PC-9 (cell line): ENCODE measurements around the gene ZNF628. TPM values are rescaled to one million over a fixed set of nuclear protein-coding genes. Genes with fewer than 3 reads are reported as not detected.

ENCODE experiments used
- BruUV-seq: library from RNA; stranded (reverse); fragments of 400-500 nt; replicated peaks from 2 replicates; lab custom pipeline; 2021; lab: Mats Ljungman, UMichigan
- CTCF ChIA-PET: fragments of 300-600 bp; sonication (Branson Sonifier 250); formaldehyde crosslinking; loops from one replicate; lab custom pipeline; 2022; ENCODE audit warnings: antibody characterized with exemption; lab: Charles Lee
- POLR2A ChIA-PET: fragments of 300-600 bp; sonication (Branson Sonifier 250); formaldehyde crosslinking; loops from one replicate; lab custom pipeline; 2022; ENCODE audit warnings: antibody characterized with exemption; ENCODE audit not compliant: unreplicated experiment; lab: Charles Lee
- DNase-seq, 2 experiments: peaks; one replicate each; pipeline versions ENCODE4 v3.0.0 to v3.0.0-alpha.2; 2015 to 2022; ENCODE audit warnings: mixed read lengths in 1 of 2
- H2AFZ ChIP-seq: fragments of 200-600 bp; sonication (generic); 2 replicates; pipeline ENCODE4 v1.8.1; 2017; ENCODE audit warnings: antibody characterized with exemption
- H3F3A ChIP-seq: fragments of 200-600 bp; sonication (generic); 2 replicates; pipeline ENCODE4 v1.8.1; 2017; ENCODE audit warnings: antibody characterized with exemption, mild to moderate bottlenecking, low read depth; ENCODE audit not compliant: insufficient read depth
- H3K27ac ChIP-seq: fragments of 200-600 bp; sonication (generic); 2 replicates; pipeline ENCODE4 v1.6.1; 2016; ENCODE audit warnings: mixed run types
- H3K27me3 ChIP-seq: fragments of 200-600 bp; sonication (generic); 2 replicates; pipeline ENCODE4 v1.6.1; 2016; ENCODE audit warnings: low read depth, mixed run types; ENCODE audit not compliant: insufficient read depth
- H3K36me3 ChIP-seq: fragments of 200-600 bp; sonication (generic); 2 replicates; pipeline ENCODE4 v1.6.1; 2016; ENCODE audit warnings: low read depth, mixed run types
- H3K4me1 ChIP-seq: fragments of 200-600 bp; sonication (generic); replicated peaks from 2 replicates; pipeline ENCODE4 v1.6.1; 2016; ENCODE audit warnings: mixed run types; ENCODE audit not compliant: insufficient read depth
- H3K4me2 ChIP-seq: fragments of 200-600 bp; sonication (generic); 2 replicates; pipeline ENCODE4 v1.6.1; 2017; ENCODE audit warnings: mixed run types
- H3K4me3 ChIP-seq: fragments of 200-600 bp; sonication (generic); 2 replicates; pipeline ENCODE4 v1.6.1; 2016; ENCODE audit warnings: mixed run types
- H3K79me2 ChIP-seq: fragments of 200-600 bp; sonication (generic); 2 replicates; pipeline ENCODE4 v1.6.1; 2017; ENCODE audit warnings: low read depth, mixed run types
- H3K9me2 ChIP-seq: fragments of 200-600 bp; sonication (generic); 2 replicates; pipeline ENCODE4 v1.8.1; 2017; ENCODE audit warnings: mild to moderate bottlenecking; ENCODE audit not compliant: insufficient read depth
- H3K9me3 ChIP-seq: fragments of 200-600 bp; sonication (generic); 2 replicates; pipeline ENCODE4 v1.8.1; 2016; ENCODE audit warnings: low read depth; ENCODE audit not compliant: insufficient read depth
- H4K20me1 ChIP-seq: fragments of 200-600 bp; sonication (generic); 2 replicates; pipeline ENCODE4 v1.8.1; 2017; ENCODE audit not compliant: insufficient read depth
- CTCF ChIP-seq: fragments of 200-600 bp; sonication (generic); conservative IDR thresholded peaks from 2 replicates; pipeline ENCODE4 v1.6.1; 2017; ENCODE audit warnings: mixed run types, antibody characterized with exemption, mild to moderate bottlenecking, moderate library complexity
- EZH2 ChIP-seq: fragments of 200-600 bp; sonication (generic); IDR thresholded peaks from 2 replicates; pipeline ENCODE4 v1.8.0; 2017; ENCODE audit warnings: antibody characterized with exemption, low read depth
- intact Hi-C: fragments of 100-400 bp; cut with micrococcal nuclease; formaldehyde crosslinking; loops from one replicate; pipeline ENCODE4 v1.10.0; 2022; ENCODE audit not compliant: unreplicated experiment
- total RNA-seq: library from RNA; stranded (reverse); gene quantifications from 2 replicates; pipeline ENCODE4 v1.2.3, GENCODE V29; 2021

Gene ZNF628
- total RNA-seq, 1 experiment from 2014 or later: 19.3 TPM

GRCh38 chr19:55452749-55453346 is 23.6 kb upstream of the ZNF628 start:
- Histone ChIP-seq H3K79me2 (no peaks in the 10 kb centered on the region), H3K4me2 (no peak overlapping the region), H3K4me1 (no peaks in the 10 kb centered on the region), H3F3A (peaks cover 17% of the 10 kb centered on the region; the same call in 1 of the 2 replicates), H3K9me2 (no peaks in the 10 kb centered on the region), H4K20me1 (peaks cover 15% of the 10 kb centered on the region), H3K27ac (no peak overlapping the region), H3K9me3 (no peaks in the 10 kb centered on the region; the same call in 1 of the 2 replicates), H3K4me3 (no peak overlapping the region), H2AFZ (no peak overlapping the region), H3K36me3 (no peaks in the 10 kb centered on the region), H3K27me3 (no peaks in the 10 kb centered on the region)
- CTCF ChIA-PET: interaction anchor here (0.5 kb wide), 1 partner anchor 280 kb away, joined by 15 read pairs; no protein-coding TSS in a partner anchor
- POLR2A ChIA-PET: interaction anchor here (0.7 kb wide), 1 partner anchor 263 kb away, joined by 8 read pairs; no protein-coding TSS in a partner anchor
- intact Hi-C loops: no loop called here
- BruUV-seq: no TSS peak
- peak in 1 of 2 experiments; percentile 61 for DNase-seq
- peak; percentile 38; the same call in 1 of the 2 replicates for TF ChIP-seq CTCF
- TF ChIP-seq EZH2: no peak

GRCh38 chr19:55453511-55454260 is 22.7 kb upstream of the ZNF628 start:
- peaks cover 22% of the 10 kb centered on the region; the same call in 1 of the 2 replicates for H3F3A ChIP-seq

More at GRCh38 chr19:55453511-55454260, 22.7 kb upstream of the ZNF628 start:
- no peak overlapping the region for H2AFZ ChIP-seq
- intact Hi-C loops: no loop called here
- TF ChIP-seq EZH2: no peak
- TF ChIP-seq CTCF: no peak
- no peaks in the 10 kb centered on the region for H3K36me3 ChIP-seq
- no peaks in the 10 kb centered on the region for H3K27me3 ChIP-seq
- ChIA-PET CTCF (interaction anchor here (0.5 kb wide), 1 partner anchor 281 kb away, joined by 15 read pairs; no protein-coding TSS in a partner anchor), POLR2A (interaction anchor here (0.7 kb wide), 1 partner anchor 264 kb away, joined by 8 read pairs; no protein-coding TSS in a partner anchor)
- no peaks in the 10 kb centered on the region for H3K9me2 ChIP-seq
- 0 out of 2 replicates have a peak, but pooled peaks cover under 1% of the 10 kb centered on the region for H3K79me2 ChIP-seq
- H3K4me1 ChIP-seq: no peaks in the 10 kb centered on the region
- H3K27ac ChIP-seq: no peak overlapping the region
- H4K20me1 ChIP-seq: peaks cover 15% of the 10 kb centered on the region
- no peak overlapping the region for H3K4me2 ChIP-seq
- no peak for DNase-seq
- no peak overlapping the region for H3K4me3 ChIP-seq
- BruUV-seq: no TSS peak
- no peaks in the 10 kb centered on the region; the same call in 1 of the 2 replicates for H3K9me3 ChIP-seq
